ENCODE data around the gene MED15. TPM values are rescaled to one million over a fixed set of nuclear protein-coding genes. Genes with fewer than 3 reads are reported as not detected.
"Not testable (repeated sequence)": the region's sequence is repeated elsewhere in the genome, so short reads cannot be mapped to it uniquely, and the experiment has no call there.

The MED15 gene
- total RNA-seq, 1 donor from 2014 or later, result 20.5 TPM

GRCh38 chr22:20497426-20497825 is 10.0 kb upstream of the MED15 start:
- TF ChIP-seq, protein P1, sequence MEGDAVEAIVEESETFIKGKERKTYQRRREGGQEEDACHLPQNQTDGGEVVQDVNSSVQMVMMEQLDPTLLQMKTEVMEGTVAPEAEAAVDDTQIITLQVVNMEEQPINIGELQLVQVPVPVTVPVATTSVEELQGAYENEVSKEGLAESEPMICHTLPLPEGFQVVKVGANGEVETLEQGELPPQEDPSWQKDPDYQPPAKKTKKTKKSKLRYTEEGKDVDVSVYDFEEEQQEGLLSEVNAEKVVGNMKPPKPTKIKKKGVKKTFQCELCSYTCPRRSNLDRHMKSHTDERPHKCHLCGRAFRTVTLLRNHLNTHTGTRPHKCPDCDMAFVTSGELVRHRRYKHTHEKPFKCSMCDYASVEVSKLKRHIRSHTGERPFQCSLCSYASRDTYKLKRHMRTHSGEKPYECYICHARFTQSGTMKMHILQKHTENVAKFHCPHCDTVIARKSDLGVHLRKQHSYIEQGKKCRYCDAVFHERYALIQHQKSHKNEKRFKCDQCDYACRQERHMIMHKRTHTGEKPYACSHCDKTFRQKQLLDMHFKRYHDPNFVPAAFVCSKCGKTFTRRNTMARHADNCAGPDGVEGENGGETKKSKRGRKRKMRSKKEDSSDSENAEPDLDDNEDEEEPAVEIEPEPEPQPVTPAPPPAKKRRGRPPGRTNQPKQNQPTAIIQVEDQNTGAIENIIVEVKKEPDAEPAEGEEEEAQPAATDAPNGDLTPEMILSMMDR (IDR thresholded peaks at IDR 0.05; ENCODE audit: insufficient read depth, low read length, severe bottlenecking), result no peak
- H3K4me3 ChIP-seq (ENCODE audit: low read depth, low read length), result no peak overlapping the region
- FAIRE-seq (no peak), DNase-seq (ENCODE audit: low read depth) (no peak)
- H3K36me3 ChIP-seq (ENCODE audit: control insufficient read depth, insufficient read depth, low read length), result no peaks in the 10 kb centered on the region
- no peaks in the 10 kb centered on the region for H3K27me3 ChIP-seq (ENCODE audit: control insufficient read depth, insufficient read depth, low read length)

GRCh38 chr22:20498913-20499312 is 8.5 kb upstream of the MED15 start:
- TF ChIP-seq, protein P1 (IDR thresholded peaks at IDR 0.05; ENCODE audit: insufficient read depth, low read length, severe bottlenecking), result no peak
- Histone ChIP-seq H3K36me3 (ENCODE audit: control insufficient read depth, insufficient read depth, low read length) (no peaks in the 10 kb centered on the region), H3K27me3 (ENCODE audit: control insufficient read depth, insufficient read depth, low read length) (no peaks in the 10 kb centered on the region), H3K4me3 (ENCODE audit: low read depth, low read length) (no peak overlapping the region)
- peak; percentile 68 for DNase-seq (ENCODE audit: low read depth)
- no peak for FAIRE-seq

DNA sequence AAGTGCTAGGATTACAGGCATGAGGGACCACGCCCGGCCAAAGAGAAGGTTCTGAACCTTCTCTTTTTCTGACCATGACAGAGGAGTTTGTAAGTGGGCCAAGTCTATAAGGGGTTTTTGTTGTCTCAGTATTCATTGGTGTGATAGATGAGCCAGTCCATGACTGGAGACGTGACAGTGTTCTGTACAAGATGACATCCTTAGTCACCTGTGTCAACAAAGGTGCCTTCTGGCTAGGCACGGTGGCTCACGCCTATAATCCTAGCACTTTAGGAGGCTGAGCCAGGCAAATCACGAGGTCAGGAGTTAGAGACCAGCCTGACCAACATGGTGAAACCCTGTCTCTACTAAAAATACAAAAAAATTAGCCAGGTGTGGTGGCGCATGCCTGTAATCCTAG is 7.6 kb upstream of the MED15 start:
- H3K27me3 ChIP-seq (ENCODE audit: control insufficient read depth, insufficient read depth, low read length), result no peaks in the 10 kb centered on the region
- DNase-seq (ENCODE audit: low read depth), result no peak
- TF ChIP-seq, protein P1 (IDR thresholded peaks at IDR 0.05; ENCODE audit: insufficient read depth, low read length, severe bottlenecking), result no peak
- H3K4me3 ChIP-seq (ENCODE audit: low read depth, low read length), result no peak overlapping the region
- FAIRE-seq, result no peak
- no peaks in the 10 kb centered on the region for H3K36me3 ChIP-seq (ENCODE audit: control insufficient read depth, insufficient read depth, low read length)

DNA sequence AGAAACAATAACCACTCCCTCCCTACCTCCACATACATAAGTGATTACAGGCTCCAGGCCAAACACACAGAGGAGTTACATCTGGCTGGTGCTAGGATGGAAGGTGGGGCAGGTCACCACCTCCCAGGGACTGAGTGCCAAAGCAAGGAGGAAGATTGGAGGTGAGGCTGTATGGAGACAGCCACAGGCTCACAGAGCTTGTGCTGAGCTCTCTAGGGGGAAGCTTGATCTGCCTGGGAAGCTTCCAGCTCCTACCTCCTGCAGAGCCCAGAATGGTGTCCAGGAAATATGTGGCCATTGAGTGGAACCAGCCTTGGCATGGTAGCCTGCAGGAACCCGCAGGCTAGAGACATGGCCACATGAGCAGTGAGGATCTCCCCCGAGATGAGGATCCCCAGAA is 3.6 kb upstream of the MED15 start:
- FAIRE-seq (no peak), DNase-seq (ENCODE audit: low read depth) (peak; percentile 38)
- TF ChIP-seq, protein P1 (IDR thresholded peaks at IDR 0.05; ENCODE audit: insufficient read depth, low read length, severe bottlenecking), result no peak
- no peaks in the 10 kb centered on the region for H3K36me3 ChIP-seq (ENCODE audit: control insufficient read depth, insufficient read depth, low read length)
- no peaks in the 10 kb centered on the region for H3K27me3 ChIP-seq (ENCODE audit: control insufficient read depth, insufficient read depth, low read length)
- H3K4me3 ChIP-seq (ENCODE audit: low read depth, low read length), result no peak overlapping the region

DNA sequence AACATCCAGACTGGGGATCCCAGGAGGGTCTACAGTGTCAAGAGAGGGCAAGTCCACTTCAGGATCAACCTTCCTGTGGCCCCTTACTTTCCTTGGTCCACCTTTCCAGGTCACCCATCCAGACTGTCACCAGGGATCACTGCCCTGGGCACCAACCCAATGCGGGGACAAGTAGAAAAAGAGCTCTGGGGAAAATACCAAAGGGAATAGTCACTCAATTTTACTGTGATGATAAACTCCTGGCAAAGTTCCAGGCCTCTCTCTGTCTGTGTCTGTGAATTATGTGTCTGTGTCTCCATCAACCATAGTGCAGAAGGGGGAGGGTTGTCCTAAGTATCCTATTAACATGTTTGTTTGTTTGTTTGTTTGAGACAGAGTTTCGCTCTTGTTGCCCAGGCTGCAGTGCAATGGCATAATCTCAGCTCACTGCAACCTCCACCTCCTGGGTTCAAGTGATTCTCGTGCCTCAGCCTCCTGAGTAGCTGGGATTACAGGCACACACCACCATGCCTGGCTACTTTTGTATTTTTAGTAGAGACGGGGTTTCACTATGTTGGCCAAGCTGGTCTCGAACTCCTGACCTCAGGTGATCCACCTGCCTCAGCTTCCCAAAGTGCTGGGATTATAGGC is 3.0 kb upstream of the MED15 start:
- peak; percentile 75 for DNase-seq (ENCODE audit: low read depth)
- FAIRE-seq, result not testable (repeated sequence)

DNA sequence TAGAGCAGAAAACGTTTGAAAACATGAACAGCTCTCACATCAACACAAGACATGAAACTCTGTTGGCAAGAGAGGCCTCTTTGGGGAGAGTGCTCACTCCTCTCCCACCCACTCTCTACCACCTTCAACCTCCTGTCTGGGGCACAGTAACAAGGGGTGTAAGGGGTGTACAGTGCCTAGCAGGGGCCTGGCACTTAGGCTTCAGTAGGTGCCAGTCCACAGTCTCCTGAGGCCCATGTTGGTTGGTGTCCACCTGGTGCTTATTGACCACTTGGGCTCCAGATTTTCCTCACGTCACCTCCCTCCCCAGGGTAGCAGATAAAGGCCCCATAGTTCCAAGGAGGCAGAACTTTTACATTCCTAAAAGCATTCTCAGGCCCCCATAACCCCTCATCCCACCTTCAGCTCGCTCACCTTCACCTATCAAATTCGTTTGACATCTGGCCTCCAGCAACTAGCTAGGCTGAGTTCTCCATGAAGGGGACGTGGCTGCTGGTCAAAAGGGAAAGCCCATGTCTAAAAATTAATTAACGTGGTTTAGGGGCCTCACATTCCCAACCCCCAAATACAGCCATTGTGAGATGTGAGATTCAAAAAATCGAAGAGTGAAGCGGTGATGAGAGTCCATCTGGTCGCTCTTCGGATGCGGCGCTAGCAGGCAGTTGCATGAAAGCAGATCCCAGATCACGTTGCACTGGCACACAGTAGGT is 712 bp upstream of the MED15 start:
- Histone ChIP-seq H3K27me3 (ENCODE audit: control insufficient read depth, insufficient read depth, low read length) (no peaks in the 10 kb centered on the region), H3K36me3 (ENCODE audit: control insufficient read depth, insufficient read depth, low read length) (no peaks in the 10 kb centered on the region), H3K4me3 (ENCODE audit: low read depth, low read length) (peak overlapping the region; percentile 92)
- FAIRE-seq, result no peak
- DNase-seq (ENCODE audit: low read depth), result no peak
- TF ChIP-seq, protein P1 (IDR thresholded peaks at IDR 0.05; ENCODE audit: insufficient read depth, low read length, severe bottlenecking), result no peak

More for the DNA sequence above, 3.0 kb upstream of the MED15 start:
- not testable (repeated sequence) for H3K36me3 ChIP-seq (ENCODE audit: control insufficient read depth, insufficient read depth, low read length); H3K27me3 ChIP-seq (ENCODE audit: control insufficient read depth, insufficient read depth, low read length); H3K4me3 ChIP-seq (ENCODE audit: low read depth, low read length)

DNA sequence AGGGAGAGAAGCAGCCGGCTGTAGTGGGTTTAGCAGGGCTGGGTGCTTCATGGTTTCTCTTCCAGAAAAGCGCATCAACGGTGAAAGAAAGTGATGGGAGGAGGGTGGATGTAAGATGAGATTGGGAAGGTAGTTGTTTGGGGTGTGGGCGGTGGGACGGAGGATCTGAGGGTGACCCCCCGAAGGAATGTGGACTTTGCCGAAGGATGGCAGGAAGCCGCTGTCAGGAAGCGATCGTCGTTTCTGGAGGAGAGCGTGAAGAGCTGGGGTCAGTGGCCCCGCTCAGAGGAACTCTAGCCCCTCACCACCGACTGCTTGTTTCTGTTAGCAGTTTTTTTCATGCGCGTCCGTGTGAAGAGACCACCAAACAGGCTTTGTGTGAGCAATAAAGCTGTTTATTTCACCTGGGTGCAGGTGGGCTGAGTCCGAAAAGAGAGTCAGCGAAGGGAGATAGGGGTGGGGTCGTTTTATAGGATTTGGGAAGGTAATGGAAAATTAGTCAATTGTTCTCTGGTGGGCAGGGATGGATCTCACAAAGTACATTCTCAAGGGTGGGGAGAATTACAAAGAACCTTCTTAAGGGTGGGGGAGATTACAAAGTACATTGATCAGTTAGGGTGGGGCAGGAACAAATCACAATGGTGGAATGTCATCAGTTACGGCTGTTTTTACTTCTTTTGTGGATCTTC is 801 bp downstream of the MED15 start:
- not testable (repeated sequence) for FAIRE-seq

More for the DNA sequence above, 801 bp downstream of the MED15 start:
- not testable (repeated sequence) for H3K36me3 ChIP-seq (ENCODE audit: control insufficient read depth, insufficient read depth, low read length); H3K27me3 ChIP-seq (ENCODE audit: control insufficient read depth, insufficient read depth, low read length); DNase-seq (ENCODE audit: low read depth)
- peak overlapping the region; percentile 92 for H3K4me3 ChIP-seq (ENCODE audit: low read depth, low read length)

Data from bronchial epithelial cell (primary cell).